Stimulated activated naive CD8-positive, alpha-beta T cell treated with anti-CD3 and anti-CD28 coated beads, Interleukin-15, Interleukin-2, amounts not matched to agents 100 ng/mL and 50 ng/mL, for 24 hours (primary cell): ENCODE results near the gene ANKRD44.

Source experiments
- H3K27ac Mint-ChIP-seq: one replicate; pipeline ENCODE4 v1.8.0; 2021; ENCODE audit warnings: mild to moderate bottlenecking, mixed read lengths
- H3K27me3 Mint-ChIP-seq: one replicate; pipeline ENCODE4 v1.8.0; 2021; ENCODE audit warnings: mixed read lengths
- H3K36me3 Mint-ChIP-seq: one replicate; pipeline ENCODE4 v1.8.0; 2021; ENCODE audit warnings: low read depth, mixed read lengths
- H3K4me1 Mint-ChIP-seq: one replicate; pipeline ENCODE4 v1.8.0; 2021; ENCODE audit warnings: low read depth, mixed read lengths
- H3K4me3 Mint-ChIP-seq: one replicate; pipeline ENCODE4 v1.8.0; 2021; ENCODE audit warnings: mild to moderate bottlenecking, mixed read lengths
- H3K9me3 Mint-ChIP-seq: one replicate; pipeline ENCODE4 v1.8.0; 2021; ENCODE audit warnings: mixed read lengths

The ANKRD44 gene

GRCh38 chr2:197210430-197210829 is 100.2 kb downstream of the ANKRD44 start:
- peaks cover 100% of the 10 kb centered on the region for H3K4me1 Mint-ChIP-seq
- peak overlapping the region; percentile 75 for H3K4me3 Mint-ChIP-seq
- no peaks in the 10 kb centered on the region for H3K27me3 Mint-ChIP-seq
- H3K27ac Mint-ChIP-seq: peak overlapping the region; percentile 95
- peaks cover 18% of the 10 kb centered on the region for H3K36me3 Mint-ChIP-seq
- no peaks in the 10 kb centered on the region for H3K9me3 Mint-ChIP-seq

DNA sequence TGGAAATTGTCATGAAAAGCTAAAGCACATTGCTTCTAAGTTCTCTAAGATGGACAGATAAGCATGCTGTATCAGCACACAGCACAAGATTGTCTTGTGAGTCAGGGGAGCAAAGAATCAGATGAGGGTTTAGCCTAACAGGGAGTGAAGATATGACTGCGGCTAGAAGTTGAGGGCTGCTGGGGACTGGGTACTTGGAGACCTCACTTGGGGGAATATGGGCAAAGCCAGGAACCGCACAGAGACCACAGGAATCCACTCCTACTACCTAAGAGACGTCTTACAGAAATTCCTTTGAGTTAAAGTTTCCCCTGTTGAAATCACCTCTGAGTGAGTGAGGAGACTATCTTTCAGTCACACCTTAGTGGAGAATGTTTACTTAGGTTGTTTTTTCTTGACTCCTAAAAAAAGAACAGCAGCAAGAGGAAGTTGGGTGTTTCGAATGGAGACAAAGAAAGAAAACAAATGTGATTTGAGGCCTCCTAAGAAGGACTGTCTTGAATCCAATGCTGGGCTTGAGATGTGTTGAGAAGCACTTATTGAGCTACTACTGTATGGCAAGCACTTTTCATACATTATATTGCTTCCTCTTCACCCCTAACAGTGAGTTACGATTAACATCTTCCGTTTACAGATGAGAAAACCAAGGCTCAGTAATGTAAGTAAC is 100.7 kb downstream of the ANKRD44 start:
- Mint-ChIP-seq H3K36me3 (peaks cover 14% of the 10 kb centered on the region), H3K4me1 (peaks cover 100% of the 10 kb centered on the region), H3K27ac (peak overlapping the region; percentile 95), H3K27me3 (no peaks in the 10 kb centered on the region), H3K9me3 (no peaks in the 10 kb centered on the region), H3K4me3 (peak overlapping the region; percentile 75)

GRCh38 chr2:197209246-197209645 is 101.3 kb downstream of the ANKRD44 start:
- Mint-ChIP-seq H3K4me3 (peak overlapping the region; percentile 75), H3K27ac (peak overlapping the region; percentile 95), H3K27me3 (no peaks in the 10 kb centered on the region), H3K9me3 (no peaks in the 10 kb centered on the region), H3K4me1 (peaks cover 100% of the 10 kb centered on the region), H3K36me3 (peaks cover 16% of the 10 kb centered on the region)

GRCh38 chr2:197208841-197209240 is 101.7 kb downstream of the ANKRD44 start:
- H3K36me3 Mint-ChIP-seq: peaks cover 17% of the 10 kb centered on the region
- peak overlapping the region; percentile 75 for H3K4me3 Mint-ChIP-seq
- H3K4me1 Mint-ChIP-seq: peaks cover 99% of the 10 kb centered on the region
- H3K27me3 Mint-ChIP-seq: no peaks in the 10 kb centered on the region
- peak overlapping the region; percentile 95 for H3K27ac Mint-ChIP-seq
- H3K9me3 Mint-ChIP-seq: no peaks in the 10 kb centered on the region

GRCh38 chr2:197208024-197208423 is 102.6 kb downstream of the ANKRD44 start:
- Mint-ChIP-seq H3K9me3 (no peaks in the 10 kb centered on the region), H3K4me3 (peak overlapping the region; percentile 77), H3K36me3 (peaks cover 25% of the 10 kb centered on the region), H3K27ac (peak overlapping the region; percentile 94), H3K4me1 (peaks cover 99% of the 10 kb centered on the region), H3K27me3 (no peaks in the 10 kb centered on the region)

GRCh38 chr2:197207598-197207997 is 103.0 kb downstream of the ANKRD44 start:
- H3K36me3 Mint-ChIP-seq: peaks cover 30% of the 10 kb centered on the region
- H3K4me1 Mint-ChIP-seq: peaks cover 98% of the 10 kb centered on the region
- peak overlapping the region; percentile 77 for H3K4me3 Mint-ChIP-seq
- H3K27ac Mint-ChIP-seq: peak overlapping the region; percentile 94
- H3K9me3 Mint-ChIP-seq: no peaks in the 10 kb centered on the region
- no peaks in the 10 kb centered on the region for H3K27me3 Mint-ChIP-seq

DNA sequence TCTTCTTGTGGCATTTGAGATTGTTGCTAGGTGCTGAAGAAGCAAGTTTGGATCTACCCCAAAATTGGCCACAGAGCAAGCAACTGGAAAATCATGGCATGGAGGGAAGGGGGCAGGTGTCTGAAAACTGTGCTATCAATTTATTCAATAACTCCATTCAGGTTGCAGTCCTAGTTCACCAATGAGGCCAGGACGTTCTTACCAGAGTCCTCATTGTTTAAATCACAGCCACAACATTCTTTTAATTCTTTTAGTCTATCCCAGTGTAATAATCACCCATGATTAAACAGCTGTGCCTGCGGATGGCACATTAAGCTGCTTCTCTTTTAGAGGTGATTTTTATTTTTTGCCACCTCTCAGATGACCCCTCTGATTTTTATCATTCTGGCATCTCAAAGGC is 103.5 kb downstream of the ANKRD44 start:
- H3K4me1 Mint-ChIP-seq: peaks cover 98% of the 10 kb centered on the region
- no peaks in the 10 kb centered on the region for H3K9me3 Mint-ChIP-seq
- peak overlapping the region; percentile 77 for H3K4me3 Mint-ChIP-seq
- H3K27ac Mint-ChIP-seq: peak overlapping the region; percentile 94
- peaks cover 34% of the 10 kb centered on the region for H3K36me3 Mint-ChIP-seq
- H3K27me3 Mint-ChIP-seq: no peaks in the 10 kb centered on the region

DNA sequence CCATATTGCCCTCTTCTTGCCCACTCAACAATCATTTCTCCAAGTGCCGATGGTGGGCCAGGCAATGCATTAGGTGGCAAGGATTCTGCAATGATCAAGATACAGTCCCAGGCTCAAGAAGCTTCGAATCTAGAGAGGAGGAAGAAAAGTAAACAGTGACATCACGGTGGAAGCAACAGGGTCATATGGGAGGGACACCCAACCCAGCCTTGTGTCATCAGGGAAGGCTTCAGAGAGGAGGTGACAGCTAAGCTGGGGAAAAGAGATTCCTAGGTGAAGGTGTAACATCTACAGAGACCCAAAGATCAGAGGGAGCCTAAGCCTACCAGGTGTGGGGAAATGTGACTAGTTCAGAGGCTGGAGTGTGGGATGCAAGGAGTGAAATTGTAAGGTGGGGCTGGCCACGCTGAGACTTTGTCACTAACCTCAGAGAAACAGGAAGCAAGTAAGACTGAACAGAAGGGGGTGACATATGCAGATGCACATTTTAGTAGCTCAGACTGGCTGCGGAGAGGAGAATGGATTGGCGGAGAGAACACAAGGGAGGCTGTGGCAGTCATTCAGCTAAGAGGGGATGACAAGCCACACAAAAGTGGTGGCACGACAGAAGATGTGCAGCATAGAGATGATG is 104.9 kb downstream of the ANKRD44 start:
- H3K36me3 Mint-ChIP-seq: peaks cover 45% of the 10 kb centered on the region
- H3K27ac Mint-ChIP-seq: peak overlapping the region; percentile 94
- no peaks in the 10 kb centered on the region for H3K27me3 Mint-ChIP-seq
- H3K4me1 Mint-ChIP-seq: peaks cover 98% of the 10 kb centered on the region
- H3K4me3 Mint-ChIP-seq: peak overlapping the region; percentile 77
- H3K9me3 Mint-ChIP-seq: no peaks in the 10 kb centered on the region

DNA sequence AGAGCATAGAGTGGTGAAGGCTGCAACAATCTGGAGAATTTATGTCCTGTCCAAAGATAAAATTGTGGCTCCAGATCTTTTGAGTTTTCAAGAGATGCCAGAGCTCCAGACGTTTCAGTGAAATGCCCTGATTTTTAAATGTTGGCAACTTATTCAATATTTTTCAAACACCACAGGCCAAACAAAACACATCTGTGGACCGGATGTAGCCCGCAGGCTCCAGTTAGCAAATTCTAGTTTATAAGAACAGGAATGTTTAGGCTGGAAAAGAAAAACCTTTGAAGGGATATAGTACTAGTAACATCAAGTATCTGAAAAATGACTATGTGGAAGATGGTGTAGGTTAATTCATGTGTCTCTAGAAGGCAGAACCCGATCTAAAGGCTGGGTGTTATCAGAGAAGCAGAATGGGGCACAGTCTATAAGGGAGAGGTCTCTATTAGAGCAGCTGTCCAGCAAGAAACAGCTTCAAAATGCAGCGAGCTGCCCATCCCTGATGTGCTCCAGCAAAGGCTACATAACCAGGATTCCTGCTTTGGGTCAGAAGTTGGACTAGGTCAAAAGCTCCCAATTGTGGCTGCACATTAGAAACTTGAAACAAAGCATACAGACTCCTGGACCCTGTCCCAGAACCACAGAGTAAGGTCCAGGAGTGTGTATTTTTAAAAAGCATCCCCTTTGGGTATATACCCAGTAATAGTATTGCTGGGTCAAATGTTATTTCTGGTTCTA is 105.9 kb downstream of the ANKRD44 start:
- Mint-ChIP-seq H3K4me3 (no peak overlapping the region), H3K9me3 (no peaks in the 10 kb centered on the region), H3K36me3 (peaks cover 45% of the 10 kb centered on the region), H3K27me3 (no peaks in the 10 kb centered on the region), H3K27ac (peak overlapping the region; percentile 94), H3K4me1 (peaks cover 98% of the 10 kb centered on the region)

DNA sequence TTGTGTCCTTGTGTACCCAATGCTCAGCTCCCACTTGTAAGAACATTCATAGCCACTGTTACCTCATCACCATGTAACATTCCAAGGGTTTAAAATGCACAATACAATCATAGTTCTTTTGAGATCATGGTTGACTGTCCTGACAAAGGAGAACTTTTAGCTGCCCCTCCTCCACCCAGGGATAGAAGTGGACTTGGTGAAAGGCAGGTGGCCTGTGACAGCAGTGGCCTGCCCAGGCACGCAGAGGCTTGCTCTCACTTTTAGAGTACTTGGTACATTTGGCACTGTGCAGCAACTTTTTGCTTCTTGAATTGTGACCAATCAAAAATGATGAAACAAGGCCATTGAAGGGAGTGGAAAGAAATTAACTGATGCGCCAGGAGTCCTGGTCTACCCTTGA is 108.7 kb downstream of the ANKRD44 start:
- peaks cover 95% of the 10 kb centered on the region for H3K4me1 Mint-ChIP-seq
- H3K27me3 Mint-ChIP-seq: no peaks in the 10 kb centered on the region
- peak overlapping the region; percentile 21 for H3K4me3 Mint-ChIP-seq
- no peaks in the 10 kb centered on the region for H3K9me3 Mint-ChIP-seq
- H3K27ac Mint-ChIP-seq: peak overlapping the region; percentile 70
- H3K36me3 Mint-ChIP-seq: peaks cover 49% of the 10 kb centered on the region

GRCh38 chr2:197200762-197201058 is 109.9 kb downstream of the ANKRD44 start:
- peaks cover 95% of the 10 kb centered on the region for H3K4me1 Mint-ChIP-seq
- H3K9me3 Mint-ChIP-seq: no peaks in the 10 kb centered on the region
- peak overlapping the region; percentile 12 for H3K4me3 Mint-ChIP-seq
- H3K27me3 Mint-ChIP-seq: no peaks in the 10 kb centered on the region
- peaks cover 45% of the 10 kb centered on the region for H3K36me3 Mint-ChIP-seq
- H3K27ac Mint-ChIP-seq: peak overlapping the region; percentile 80

- peaks cover 45% of the 10 kb centered on the region for H3K36me3 Mint-ChIP-seq
- no peaks in the 10 kb centered on the region for H3K9me3 Mint-ChIP-seq
- H3K27ac Mint-ChIP-seq: peak overlapping the region; percentile 80
- no peaks in the 10 kb centered on the region for H3K27me3 Mint-ChIP-seq
- H3K4me3 Mint-ChIP-seq: peak overlapping the region; percentile 12
- peaks cover 95% of the 10 kb centered on the region for H3K4me1 Mint-ChIP-seq
Measured at GRCh38 chr2:197200051-197200761, 110.4 kb downstream of the ANKRD44 start.

DNA sequence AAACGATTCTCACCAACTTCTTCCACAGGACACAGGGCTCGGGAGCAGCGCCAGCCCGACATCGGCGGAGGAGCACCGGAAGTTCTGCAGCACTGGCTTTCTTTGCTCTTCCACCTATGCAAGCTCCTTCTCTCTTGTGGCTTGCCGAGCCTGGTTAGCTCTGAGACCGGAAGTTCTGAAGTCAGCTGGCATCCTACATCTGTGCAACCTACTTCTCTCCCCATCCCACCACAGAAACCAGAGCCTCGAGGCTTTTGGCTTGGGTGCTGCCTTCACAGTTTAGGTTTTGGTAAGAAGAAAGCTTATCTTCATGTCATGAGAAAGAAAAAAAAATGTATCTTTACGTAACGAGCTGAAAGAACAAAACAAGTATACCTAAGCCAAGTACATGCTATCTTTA is 111.7 kb downstream of the ANKRD44 start:
- Mint-ChIP-seq H3K27ac (peak overlapping the region; percentile 91), H3K9me3 (no peaks in the 10 kb centered on the region), H3K27me3 (no peaks in the 10 kb centered on the region), H3K4me3 (peak overlapping the region; percentile 88), H3K36me3 (peaks cover 37% of the 10 kb centered on the region), H3K4me1 (peaks cover 94% of the 10 kb centered on the region)

DNA sequence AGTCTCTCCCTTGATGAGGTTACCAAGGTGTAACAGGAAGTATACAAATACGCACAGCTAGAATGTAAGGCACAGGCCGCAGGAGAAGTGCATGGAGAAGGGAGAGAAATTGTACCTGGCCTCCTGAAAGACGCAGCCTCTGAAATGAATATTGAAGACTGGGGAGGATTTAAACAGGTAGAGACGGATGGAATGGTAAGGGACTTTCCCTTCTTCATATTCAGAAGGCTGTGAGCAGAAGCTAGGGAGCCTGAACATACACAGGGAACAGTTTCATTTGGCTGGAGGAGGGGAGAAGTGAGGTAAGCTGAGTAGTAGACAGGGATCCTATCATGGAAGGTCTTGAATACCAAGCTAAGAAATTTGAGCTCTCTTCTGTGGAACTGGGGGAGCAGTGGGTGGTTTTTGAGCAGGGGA is 112.7 kb downstream of the ANKRD44 start:
- Mint-ChIP-seq H3K4me1 (peaks cover 91% of the 10 kb centered on the region), H3K4me3 (peak overlapping the region; percentile 88), H3K9me3 (no peaks in the 10 kb centered on the region), H3K27ac (peak overlapping the region; percentile 91), H3K27me3 (no peaks in the 10 kb centered on the region), H3K36me3 (peaks cover 28% of the 10 kb centered on the region)
